WTC11 (cell line): ENCODE results near the gene TANGO6.

ENCODE experiments used
- ELF4 ChIP-seq: sonication (generic); formaldehyde crosslinking; IDR thresholded peaks from 2 replicates; pipeline ENCODE4 v1.8.1; 2022; ENCODE audit warnings: low read depth, mild to moderate bottlenecking, moderate library complexity, missing genetic modification reagents
- ESRRA ChIP-seq: sonication (generic); formaldehyde crosslinking; IDR thresholded peaks from 2 replicates; pipeline ENCODE4 v1.8.1; 2022; ENCODE audit warnings: mild to moderate bottlenecking, missing genetic modification reagents, borderline replicate concordance
- SMAD4 ChIP-seq: sonication (generic); formaldehyde crosslinking; IDR thresholded peaks from 2 replicates; pipeline ENCODE4 v1.8.0; 2022; ENCODE audit warnings: mild to moderate bottlenecking, missing genetic modification reagents
- SP1 ChIP-seq: sonication (generic); formaldehyde crosslinking; conservative IDR thresholded peaks from 2 replicates; pipeline ENCODE4 v1.8.1; 2022; ENCODE audit warnings: missing genetic modification reagents
- ZNF232 ChIP-seq: sonication (generic); formaldehyde crosslinking; IDR thresholded peaks from 2 replicates; pipeline ENCODE4 v1.8.0; 2022; ENCODE audit warnings: mild to moderate bottlenecking, missing genetic modification reagents
- TF ChIP-seq, protein P1 (sequence below): sonication (generic); formaldehyde crosslinking; IDR thresholded peaks from 2 replicates; pipeline ENCODE4 v1.8.1; 2022; ENCODE audit warnings: low read depth, mild to moderate bottlenecking, moderate library complexity, missing genetic modification reagents, borderline replicate concordance
- TF ChIP-seq, protein P2 (sequence below): fragments of 200-600 bp; IDR thresholded peaks from 2 replicates; pipeline ENCODE4 v1.8.0; 2022; ENCODE audit warnings: antibody characterized with exemption
- TF ChIP-seq, protein P3 (sequence below): sonication (generic); formaldehyde crosslinking; IDR thresholded peaks from 2 replicates; pipeline ENCODE4 v1.8.0; 2023; ENCODE audit warnings: missing genetic modification reagents
- TF ChIP-seq, protein P4 (sequence below): sonication (generic); formaldehyde crosslinking; IDR thresholded peaks from 2 replicates; pipeline ENCODE4 v1.8.1; 2023; ENCODE audit warnings: mild to moderate bottlenecking, missing genetic modification reagents
- TF ChIP-seq, protein P5 (sequence below): sonication (generic); formaldehyde crosslinking; IDR thresholded peaks from 2 replicates; pipeline ENCODE4 v1.8.1; 2023; ENCODE audit warnings: mild to moderate bottlenecking, missing genetic modification reagents, borderline replicate concordance

DNA sequence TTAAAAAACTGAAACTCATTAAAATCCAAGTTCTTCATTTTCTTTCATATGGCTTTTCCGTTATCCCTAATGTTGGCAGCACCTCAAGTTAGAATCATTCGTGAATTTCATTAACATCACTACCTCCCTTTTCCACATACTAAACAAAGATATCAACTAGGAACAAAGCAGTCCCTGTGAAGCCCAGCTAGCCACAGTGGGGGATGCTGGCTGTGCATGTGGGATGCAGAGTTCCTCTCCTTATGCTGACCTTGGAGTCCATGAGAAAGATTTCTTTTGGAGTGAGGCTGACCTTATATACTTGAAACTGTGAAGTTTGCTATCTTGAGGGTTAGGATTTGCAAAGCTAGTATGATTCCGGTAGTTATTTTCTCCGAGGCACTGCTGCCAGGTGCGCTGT is 117.6 kb downstream of the TANGO6 start:
- TF ChIP-seq, protein P1, sequence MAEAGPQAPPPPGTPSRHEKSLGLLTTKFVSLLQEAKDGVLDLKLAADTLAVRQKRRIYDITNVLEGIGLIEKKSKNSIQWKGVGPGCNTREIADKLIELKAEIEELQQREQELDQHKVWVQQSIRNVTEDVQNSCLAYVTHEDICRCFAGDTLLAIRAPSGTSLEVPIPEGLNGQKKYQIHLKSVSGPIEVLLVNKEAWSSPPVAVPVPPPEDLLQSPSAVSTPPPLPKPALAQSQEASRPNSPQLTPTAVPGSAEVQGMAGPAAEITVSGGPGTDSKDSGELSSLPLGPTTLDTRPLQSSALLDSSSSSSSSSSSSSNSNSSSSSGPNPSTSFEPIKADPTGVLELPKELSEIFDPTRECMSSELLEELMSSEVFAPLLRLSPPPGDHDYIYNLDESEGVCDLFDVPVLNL, result no peak
- TF ChIP-seq, protein P2, sequence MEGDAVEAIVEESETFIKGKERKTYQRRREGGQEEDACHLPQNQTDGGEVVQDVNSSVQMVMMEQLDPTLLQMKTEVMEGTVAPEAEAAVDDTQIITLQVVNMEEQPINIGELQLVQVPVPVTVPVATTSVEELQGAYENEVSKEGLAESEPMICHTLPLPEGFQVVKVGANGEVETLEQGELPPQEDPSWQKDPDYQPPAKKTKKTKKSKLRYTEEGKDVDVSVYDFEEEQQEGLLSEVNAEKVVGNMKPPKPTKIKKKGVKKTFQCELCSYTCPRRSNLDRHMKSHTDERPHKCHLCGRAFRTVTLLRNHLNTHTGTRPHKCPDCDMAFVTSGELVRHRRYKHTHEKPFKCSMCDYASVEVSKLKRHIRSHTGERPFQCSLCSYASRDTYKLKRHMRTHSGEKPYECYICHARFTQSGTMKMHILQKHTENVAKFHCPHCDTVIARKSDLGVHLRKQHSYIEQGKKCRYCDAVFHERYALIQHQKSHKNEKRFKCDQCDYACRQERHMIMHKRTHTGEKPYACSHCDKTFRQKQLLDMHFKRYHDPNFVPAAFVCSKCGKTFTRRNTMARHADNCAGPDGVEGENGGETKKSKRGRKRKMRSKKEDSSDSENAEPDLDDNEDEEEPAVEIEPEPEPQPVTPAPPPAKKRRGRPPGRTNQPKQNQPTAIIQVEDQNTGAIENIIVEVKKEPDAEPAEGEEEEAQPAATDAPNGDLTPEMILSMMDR, result no peak
- TF ChIP-seq, protein P3, sequence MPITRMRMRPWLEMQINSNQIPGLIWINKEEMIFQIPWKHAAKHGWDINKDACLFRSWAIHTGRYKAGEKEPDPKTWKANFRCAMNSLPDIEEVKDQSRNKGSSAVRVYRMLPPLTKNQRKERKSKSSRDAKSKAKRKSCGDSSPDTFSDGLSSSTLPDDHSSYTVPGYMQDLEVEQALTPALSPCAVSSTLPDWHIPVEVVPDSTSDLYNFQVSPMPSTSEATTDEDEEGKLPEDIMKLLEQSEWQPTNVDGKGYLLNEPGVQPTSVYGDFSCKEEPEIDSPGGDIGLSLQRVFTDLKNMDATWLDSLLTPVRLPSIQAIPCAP (CRISPR knock-in tag), result no peak
- TF ChIP-seq SP1 (CRISPR knock-in tag) (no peak), ESRRA (CRISPR knock-in tag) (no peak), ZNF232 (CRISPR knock-in tag) (no peak), SMAD4 (CRISPR knock-in tag) (no peak), ELF4 (CRISPR knock-in tag) (no peak)
- TF ChIP-seq, protein P4, sequence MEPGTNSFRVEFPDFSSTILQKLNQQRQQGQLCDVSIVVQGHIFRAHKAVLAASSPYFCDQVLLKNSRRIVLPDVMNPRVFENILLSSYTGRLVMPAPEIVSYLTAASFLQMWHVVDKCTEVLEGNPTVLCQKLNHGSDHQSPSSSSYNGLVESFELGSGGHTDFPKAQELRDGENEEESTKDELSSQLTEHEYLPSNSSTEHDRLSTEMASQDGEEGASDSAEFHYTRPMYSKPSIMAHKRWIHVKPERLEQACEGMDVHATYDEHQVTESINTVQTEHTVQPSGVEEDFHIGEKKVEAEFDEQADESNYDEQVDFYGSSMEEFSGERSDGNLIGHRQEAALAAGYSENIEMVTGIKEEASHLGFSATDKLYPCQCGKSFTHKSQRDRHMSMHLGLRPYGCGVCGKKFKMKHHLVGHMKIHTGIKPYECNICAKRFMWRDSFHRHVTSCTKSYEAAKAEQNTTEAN, result no peak
- TF ChIP-seq, protein P5, sequence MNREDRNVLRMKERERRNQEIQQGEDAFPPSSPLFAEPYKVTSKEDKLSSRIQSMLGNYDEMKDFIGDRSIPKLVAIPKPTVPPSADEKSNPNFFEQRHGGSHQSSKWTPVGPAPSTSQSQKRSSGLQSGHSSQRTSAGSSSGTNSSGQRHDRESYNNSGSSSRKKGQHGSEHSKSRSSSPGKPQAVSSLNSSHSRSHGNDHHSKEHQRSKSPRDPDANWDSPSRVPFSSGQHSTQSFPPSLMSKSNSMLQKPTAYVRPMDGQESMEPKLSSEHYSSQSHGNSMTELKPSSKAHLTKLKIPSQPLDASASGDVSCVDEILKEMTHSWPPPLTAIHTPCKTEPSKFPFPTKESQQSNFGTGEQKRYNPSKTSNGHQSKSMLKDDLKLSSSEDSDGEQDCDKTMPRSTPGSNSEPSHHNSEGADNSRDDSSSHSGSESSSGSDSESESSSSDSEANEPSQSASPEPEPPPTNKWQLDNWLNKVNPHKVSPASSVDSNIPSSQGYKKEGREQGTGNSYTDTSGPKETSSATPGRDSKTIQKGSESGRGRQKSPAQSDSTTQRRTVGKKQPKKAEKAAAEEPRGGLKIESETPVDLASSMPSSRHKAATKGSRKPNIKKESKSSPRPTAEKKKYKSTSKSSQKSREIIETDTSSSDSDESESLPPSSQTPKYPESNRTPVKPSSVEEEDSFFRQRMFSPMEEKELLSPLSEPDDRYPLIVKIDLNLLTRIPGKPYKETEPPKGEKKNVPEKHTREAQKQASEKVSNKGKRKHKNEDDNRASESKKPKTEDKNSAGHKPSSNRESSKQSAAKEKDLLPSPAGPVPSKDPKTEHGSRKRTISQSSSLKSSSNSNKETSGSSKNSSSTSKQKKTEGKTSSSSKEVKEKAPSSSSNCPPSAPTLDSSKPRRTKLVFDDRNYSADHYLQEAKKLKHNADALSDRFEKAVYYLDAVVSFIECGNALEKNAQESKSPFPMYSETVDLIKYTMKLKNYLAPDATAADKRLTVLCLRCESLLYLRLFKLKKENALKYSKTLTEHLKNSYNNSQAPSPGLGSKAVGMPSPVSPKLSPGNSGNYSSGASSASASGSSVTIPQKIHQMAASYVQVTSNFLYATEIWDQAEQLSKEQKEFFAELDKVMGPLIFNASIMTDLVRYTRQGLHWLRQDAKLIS, result no peak
